K562 (cell line): Measurements from ENCODE around the gene PRICKLE3. TPM values are rescaled to one million over a fixed set of nuclear protein-coding genes. Genes with fewer than 3 reads are reported as not detected.

ENCODE experiments used
- ATAC-seq: fragments of 200-7000 bp; cut with Tn5 transposase; 3 replicates; pipeline ENCODE4 v1.9.1; 2020; ENCODE audit warnings: moderate library complexity
- BruUV-seq: library from RNA; stranded (reverse); fragments of 400-500 nt; replicated peaks from 2 replicates; lab custom pipeline; 2021; lab: Mats Ljungman, UMichigan
- CTCF ChIA-PET: fragments of 300-600 bp; formaldehyde crosslinking; extraction: SDS; loops from one replicate; lab custom pipeline; 2021; ENCODE audit warnings: low intra/inter-chr PET ratio; lab: Yijun Ruan, JAX
- POLR2A ChIA-PET: fragments of 300-600, 350-650 bp; sonication (Branson Sonifier 250); formaldehyde crosslinking; extraction: SDS; loops from one replicate; lab custom pipeline; 2021; ENCODE audit warnings: antibody characterized with exemption, inconsistent platforms; lab: Yijun Ruan, JAX
- DNase-seq, 4 experiments: peaks; one replicate each; pipeline versions ENCODE4 v3.0.0 to v3.0.0-alpha.2; 2011 to 2018; ENCODE audit warnings: low spot score in 3 of 4, mixed read lengths in 3 of 4; ENCODE audit errors: extremely low read depth in 1 of 4
- FAIRE-seq: peaks from 2 replicates; lab custom pipeline; 2011; peaks lifted over from hg19 to GRCh38; lab: Jason Lieb, UNC
- H2AFZ ChIP-seq: 2 replicates; pipeline ENCODE4 v1.6.0; 2011; ENCODE audit warnings: low read depth, low read length, control low read depth, inconsistent platforms
- H3K27ac ChIP-seq: fragments of 200-600 bp; 3 replicates; pipeline ENCODE4 v1.8.0; 2011; ENCODE audit warnings: low read depth, mild to moderate bottlenecking, control low read depth, inconsistent platforms, low read length, moderate library complexity, mixed read lengths; ENCODE audit errors: extremely low read depth
- H3K27me3 ChIP-seq, 2 experiments: fragments of 300-600 bp in 1 of 2; 2 replicates in 1 of 2; 3 replicates in 1 of 2; pipeline versions ENCODE4 v1.6.0 to v1.8.0; 2011; ENCODE audit warnings: inconsistent platforms in 2 of 2, low read length in 2 of 2, mild to moderate bottlenecking in 1 of 2, mixed read lengths in 1 of 2, moderate library complexity in 1 of 2; ENCODE audit not compliant: control insufficient read depth in 2 of 2, insufficient read depth in 2 of 2
- H3K36me3 ChIP-seq: fragments of 300-600 bp; 3 replicates; pipeline ENCODE4 v1.8.0; 2011; ENCODE audit warnings: mild to moderate bottlenecking, low read length, inconsistent platforms; ENCODE audit not compliant: control insufficient read depth, insufficient read depth
- H3K4me1 ChIP-seq, 2 experiments: fragments of 200-600 bp in 1 of 2; replicated peaks in 1 of 2; 2 replicates in 1 of 2; 3 replicates in 1 of 2; pipeline versions ENCODE4 v1.5.1 to v1.8.0; 2011; ENCODE audit warnings: inconsistent platforms in 2 of 2, low read length in 2 of 2, mild to moderate bottlenecking in 1 of 2, mixed read lengths in 1 of 2, moderate library complexity in 1 of 2; ENCODE audit not compliant: control insufficient read depth in 2 of 2, insufficient read depth in 2 of 2
- H3K4me2 ChIP-seq: 2 replicates; pipeline ENCODE4 v1.6.1; 2011; ENCODE audit warnings: low read length, control low read depth, inconsistent platforms, mixed read lengths; ENCODE audit not compliant: insufficient read depth
- H3K4me3 ChIP-seq: fragments of 200-600 bp; sonication (generic), shearing (Covaris generic); 2 replicates; pipeline ENCODE4 v1.5.1; 2016; ENCODE audit warnings: control low read depth, inconsistent platforms
- H3K79me2 ChIP-seq: fragments of 200-600 bp; 3 replicates; pipeline ENCODE4 v1.8.0; 2011; ENCODE audit warnings: low read length, inconsistent platforms; ENCODE audit not compliant: control insufficient read depth, insufficient read depth
- H3K9ac ChIP-seq, 2 experiments: 2 replicates each; pipeline versions ENCODE4 v1.6.0 to v1.6.1; 2011; ENCODE audit warnings: low read depth in 2 of 2, low read length in 2 of 2, control low read depth in 1 of 2, inconsistent platforms in 1 of 2, mild to moderate bottlenecking in 1 of 2, mixed read lengths in 1 of 2; ENCODE audit not compliant: insufficient read depth in 1 of 2
- H3K9me1 ChIP-seq: one replicate; pipeline ENCODE4 v1.6.0; 2011; ENCODE audit warnings: inconsistent platforms, mild to moderate bottlenecking, low read length, moderate library complexity; ENCODE audit not compliant: control insufficient read depth, insufficient read depth
- H3K9me3 ChIP-seq: replicated peaks from 2 replicates; pipeline ENCODE4 v1.5.1; 2011; ENCODE audit warnings: low read depth, low read length, inconsistent platforms; ENCODE audit not compliant: control insufficient read depth, insufficient read depth
- H4K20me1 ChIP-seq: replicated peaks from 2 replicates; pipeline ENCODE4 v1.6.1; 2011; ENCODE audit warnings: low read length, inconsistent platforms, mixed read lengths; ENCODE audit not compliant: control insufficient read depth, insufficient read depth
- MTA3 ChIP-seq: fragments of 450-650 bp; formaldehyde crosslinking; IDR thresholded peaks from 2 replicates; pipeline ENCODE4 v1.6.1; 2017; ENCODE audit warnings: mild to moderate bottlenecking, borderline replicate concordance
- MYNN ChIP-seq, 2 experiments: sonication (generic); formaldehyde crosslinking in 1 of 2; IDR thresholded peaks; 2 replicates each; pipeline versions ENCODE4 v1.5.0 to v1.6.1; 2016 to 2020; ENCODE audit warnings: antibody characterized with exemption in 1 of 2, missing genetic modification reagents in 1 of 2
- POLR2AphosphoS2 ChIP-seq: IDR thresholded peaks from 2 replicates; pipeline ENCODE4 v1.6.1; 2012; ENCODE audit warnings: low read length, improper control_type of control experiment
- RB1 ChIP-seq: fragments of 450-650 bp; IDR thresholded peaks from 2 replicates; pipeline ENCODE4 v1.6.1; 2017; ENCODE audit warnings: low read depth, mild to moderate bottlenecking
- RBFOX2 ChIP-seq: fragments of 200-400 bp; formaldehyde crosslinking; IDR thresholded peaks from 2 replicates; pipeline ENCODE4 v1.6.1; 2017; ENCODE audit warnings: low read depth, mild to moderate bottlenecking, low read length, moderate library complexity
- WGBS: fragments of 100-300 bp; shearing (Covaris generic); methylation state at CpG from one replicate; pipeline ENCODE4 v1.1.6; 2016; ENCODE audit warnings: low coverage, mixed read lengths; ENCODE audit not compliant: insufficient coverage; ENCODE audit errors: missing lambda C conversion rate; 5-methylcytosine and 5-hydroxymethylcytosine counted together
- in situ Hi-C: fragments of 300-500 bp; cut with MboI; formaldehyde crosslinking; loops from 4 replicates; pipeline ENCODE4 v1.15.0; 2018; ENCODE audit warnings: inconsistent platforms, mixed read lengths
- intact Hi-C: fragments of 100-400 bp; cut with micrococcal nuclease; formaldehyde crosslinking; loops from 2 replicates; pipeline ENCODE4 v1.14.2; 2022
- polyA plus RNA-seq, 8 experiments: library from polyadenylated mRNA; depleted of rRNA in 4 of 8; stranded (reverse) in 5 of 8; unstranded in 3 of 8; fragments of >200 nt; fragmentation: Nextera tagmentation in 2 of 8; fragmentation: Illumina TruSeq in 1 of 8; extraction: Ambion mirVana in 2 of 8; extraction: Trizol in 1 of 8; gene quantifications; 2 replicates each; pipeline versions ENCODE4 v1.2.1 to v1.2.3, GENCODE V29; 2011 to 2014; ENCODE audit warnings: inconsistent platforms in 1 of 8, missing spikeins in 1 of 8
- total RNA-seq, 7 experiments: library from RNA; depleted of rRNA in 6 of 7; stranded (reverse); fragments of >200 nt in 6 of 7; fragmentation: Illumina TruSeq in 2 of 7; extraction: Trizol in 2 of 7; gene quantifications; 2 replicates each; pipeline versions ENCODE4 v1.2.1 to v1.2.3, GENCODE V29; 2011 to 2021; ENCODE audit warnings: low replicate concordance in 1 of 7
- TF ChIP-seq, protein P1 (sequence below): fragments of 450-650 bp; IDR thresholded peaks from 2 replicates; pipeline ENCODE4 v1.6.1; 2017; ENCODE audit warnings: antibody characterized with exemption, mild to moderate bottlenecking

PRICKLE3 gene
- total and polyA plus RNA-seq, 9 of the 15 experiments (the other 6 are each of a cell fraction or from before 2014, with no cell fraction given) = 1.1 to 44.3 (median 14.0) TPM

DNA sequence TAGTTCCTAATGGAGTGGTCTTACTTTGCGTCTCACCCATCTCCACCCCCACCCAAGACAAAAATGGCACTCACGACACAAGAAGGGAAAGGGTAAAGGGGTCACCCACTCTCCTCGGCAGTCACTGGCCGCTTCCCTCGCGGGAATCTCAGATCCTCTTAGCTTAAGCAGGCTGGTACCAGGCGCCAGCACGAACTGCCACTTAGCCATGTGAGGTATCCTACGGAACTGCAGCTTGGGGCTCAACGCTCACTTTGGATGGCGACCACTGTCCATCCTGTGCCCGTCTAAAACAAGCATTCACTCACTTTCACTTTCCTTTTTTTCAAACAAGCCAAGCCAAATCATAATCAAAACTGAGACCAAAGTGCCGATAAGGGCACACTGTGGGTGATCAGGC lies 38.2 kb downstream of the PRICKLE3 start:
- DNase-seq (peak in 2 of 4 experiments; percentile 16 to 41), FAIRE-seq (peak; percentile 70), ATAC-seq (peak; percentile 55)
- Histone ChIP-seq H3K4me1 (peaks cover 5 to 9% of the 10 kb centered on the region in 2 experiments; a peak in 3 of 5 replicates), H3K4me3 (peak overlapping the region; percentile 54), H4K20me1 (no peaks in the 10 kb centered on the region), H3K9me3 (peaks cover 9% of the 10 kb centered on the region), H3K4me2 (peak overlapping the region; percentile 94), H2AFZ (0 out of 2 replicates have a peak overlapping the region, but pooled peaks have one; percentile 14), H3K27ac (peak overlapping the region; percentile 98), H3K79me2 (peaks cover 78% of the 10 kb centered on the region), H3K36me3 (peaks cover 49% of the 10 kb centered on the region), H3K27me3 (no peaks in the 10 kb centered on the region), H3K9me1 (no peaks in the 10 kb centered on the region), H3K9ac (peak overlapping the region; percentile 95 to 97)
- POLR2A ChIA-PET = interaction anchor here (0.8 kb wide), 1 partner anchor 12 kb away, joined by 3 read pairs; no protein-coding TSS in a partner anchor
- CTCF ChIA-PET = no interaction called here
- in situ Hi-C loops (no loop called here), intact Hi-C loops (loop anchor here (5.0 kb wide), 1 partner anchor 44 kb away; no protein-coding TSS in a partner anchor)
- TF ChIP-seq, protein P1, sequence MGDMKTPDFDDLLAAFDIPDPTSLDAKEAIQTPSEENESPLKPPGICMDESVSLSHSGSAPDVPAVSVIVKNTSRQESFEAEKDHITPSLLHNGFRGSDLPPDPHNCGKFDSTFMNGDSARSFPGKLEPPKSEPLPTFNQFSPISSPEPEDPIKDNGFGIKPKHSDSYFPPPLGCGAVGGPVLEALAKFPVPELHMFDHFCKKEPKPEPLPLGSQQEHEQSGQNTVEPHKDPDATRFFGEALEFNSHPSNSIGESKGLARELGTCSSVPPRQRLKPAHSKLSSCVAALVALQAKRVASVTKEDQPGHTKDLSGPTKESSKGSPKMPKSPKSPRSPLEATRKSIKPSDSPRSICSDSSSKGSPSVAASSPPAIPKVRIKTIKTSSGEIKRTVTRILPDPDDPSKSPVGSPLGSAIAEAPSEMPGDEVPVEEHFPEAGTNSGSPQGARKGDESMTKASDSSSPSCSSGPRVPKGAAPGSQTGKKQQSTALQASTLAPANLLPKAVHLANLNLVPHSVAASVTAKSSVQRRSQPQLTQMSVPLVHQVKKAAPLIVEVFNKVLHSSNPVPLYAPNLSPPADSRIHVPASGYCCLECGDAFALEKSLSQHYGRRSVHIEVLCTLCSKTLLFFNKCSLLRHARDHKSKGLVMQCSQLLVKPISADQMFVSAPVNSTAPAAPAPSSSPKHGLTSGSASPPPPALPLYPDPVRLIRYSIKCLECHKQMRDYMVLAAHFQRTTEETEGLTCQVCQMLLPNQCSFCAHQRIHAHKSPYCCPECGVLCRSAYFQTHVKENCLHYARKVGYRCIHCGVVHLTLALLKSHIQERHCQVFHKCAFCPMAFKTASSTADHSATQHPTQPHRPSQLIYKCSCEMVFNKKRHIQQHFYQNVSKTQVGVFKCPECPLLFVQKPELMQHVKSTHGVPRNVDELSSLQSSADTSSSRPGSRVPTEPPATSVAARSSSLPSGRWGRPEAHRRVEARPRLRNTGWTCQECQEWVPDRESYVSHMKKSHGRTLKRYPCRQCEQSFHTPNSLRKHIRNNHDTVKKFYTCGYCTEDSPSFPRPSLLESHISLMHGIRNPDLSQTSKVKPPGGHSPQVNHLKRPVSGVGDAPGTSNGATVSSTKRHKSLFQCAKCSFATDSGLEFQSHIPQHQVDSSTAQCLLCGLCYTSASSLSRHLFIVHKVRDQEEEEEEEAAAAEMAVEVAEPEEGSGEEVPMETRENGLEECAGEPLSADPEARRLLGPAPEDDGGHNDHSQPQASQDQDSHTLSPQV = no peak
- TF ChIP-seq POLR2AphosphoS2 (no peak), MTA3 (no peak), MYNN (IDR thresholded peaks at IDR 0.05) (no peak), MYNN (CRISPR knock-in tag; IDR thresholded peaks at IDR 0.05) (no peak), RBFOX2 (peak; percentile 20; the same call in 1 of the 2 replicates), RB1 (0 out of 2 replicates have a peak, but pooled peaks have one; percentile 43)
- 0% methylated on average over 13 of the region's 13 CpGs for WGBS
- BruUV-seq = no TSS peak
